Sciatic nerve (tissue), 2 donors: ENCODE measurements around the gene SNX27. TPM values are rescaled to one million over a fixed set of nuclear protein-coding genes. Genes with fewer than 3 reads are reported as not detected.

ENCODE experiments used
- ATAC-seq: fragments of 200-7000 bp; cut with Tn5 transposase; one replicate; pipeline ENCODE4 v1.9.1; 2020; ENCODE audit warnings: mild to moderate bottlenecking, moderate library complexity
- DNase-seq: peaks from one replicate; pipeline ENCODE4 v3.0.0-alpha.2; 2020; ENCODE audit warnings: low spot score
- intact Hi-C: fragments of 100-400 bp; cut with DNase I; formaldehyde crosslinking; loops from one replicate; pipeline ENCODE4 v1.14.2; 2022
- total RNA-seq: library from RNA; stranded (reverse); fragmentation: NEBNext Ultra II Directional; extraction: Animal tissue kit (Norgen Biotek cat#: 25700); gene quantifications from one replicate; pipeline ENCODE4 v1.2.1, GENCODE V29; 2021
- donor health status: DM: no; HTN: no; CAD: no.
- donor health status: DM: no; HTN: no; CAD: no.

Gene SNX27
- total RNA-seq: 60.4 TPM

DNA sequence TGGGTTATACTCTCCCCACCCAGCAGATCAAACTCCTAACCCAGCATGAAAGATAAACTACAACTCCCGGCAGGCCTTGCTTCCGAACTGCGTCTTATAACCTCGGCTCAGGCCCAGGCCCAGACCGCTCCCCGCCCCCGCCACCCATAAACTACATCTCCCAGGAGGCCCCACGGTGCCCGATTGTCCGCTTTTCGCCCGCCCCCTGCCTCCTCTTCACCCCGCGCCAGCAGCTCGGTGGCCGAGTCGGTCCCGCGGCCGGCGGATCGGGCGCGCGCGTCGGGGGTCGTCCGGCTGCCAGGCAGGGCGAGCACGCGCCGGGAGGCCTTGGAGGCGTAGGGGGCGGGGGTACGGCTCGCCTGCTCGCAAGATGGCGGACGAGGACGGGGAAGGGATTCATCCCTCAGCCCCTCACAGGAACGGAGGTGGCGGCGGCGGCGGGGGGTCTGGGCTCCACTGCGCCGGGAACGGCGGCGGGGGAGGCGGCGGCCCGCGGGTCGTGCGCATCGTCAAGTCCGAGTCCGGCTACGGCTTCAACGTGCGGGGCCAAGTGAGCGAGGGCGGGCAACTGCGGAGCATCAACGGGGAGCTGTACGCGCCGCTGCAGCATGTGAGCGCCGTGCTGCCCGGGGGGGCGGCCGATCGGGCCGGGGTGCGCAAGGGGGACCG lies at the start of gene SNX27:
SNX27 (plus strand) TSS at position 219 of the 669 bp plus-strand sequence; CDS start at position 371, 152 bp downstream.
- intact Hi-C loops: no loop called here
- DNase-seq (peak; percentile 94), ATAC-seq (peak; percentile 95)

DNA sequence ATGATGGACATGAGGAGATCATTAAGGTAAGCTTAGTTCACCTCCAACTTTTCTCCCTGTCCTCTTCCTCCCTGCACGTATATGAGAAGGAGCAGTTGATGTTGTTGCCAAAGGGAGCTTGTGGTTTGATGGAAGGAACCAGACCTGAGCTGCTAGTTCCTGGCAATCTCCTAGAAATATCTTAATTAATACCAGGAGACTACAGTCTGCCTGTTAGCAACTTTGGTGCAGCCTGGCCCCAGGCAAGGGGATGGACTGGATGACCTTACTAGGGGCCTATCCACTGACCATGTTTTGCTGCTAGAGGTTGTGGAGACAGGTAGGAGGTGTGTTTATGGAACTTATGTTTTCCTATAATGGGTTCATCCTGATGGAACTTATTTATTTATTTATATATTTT lies 49.2 kb upstream of the SNX27 start:
- ATAC-seq (no peak), DNase-seq (no peak)
- intact Hi-C loops: no loop called here

DNA sequence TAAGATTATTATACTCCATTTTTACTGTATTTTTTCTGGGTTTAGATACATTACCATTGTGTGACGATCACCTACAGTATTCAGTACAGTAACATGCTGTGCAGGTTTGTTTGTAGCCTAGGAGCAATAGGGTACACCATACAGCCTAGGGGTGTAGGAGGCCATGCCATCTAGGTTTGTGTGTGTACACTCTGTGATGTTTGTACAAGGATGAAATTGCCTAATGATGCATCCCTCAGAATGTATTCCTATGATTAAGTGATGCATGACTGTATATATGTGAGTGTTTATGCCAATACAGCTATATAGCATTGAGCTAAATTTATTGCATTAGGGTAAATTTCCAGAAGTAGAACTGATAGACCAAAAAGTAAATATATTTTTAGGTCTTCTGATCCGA lies 48.5 kb upstream of the SNX27 start:
- DNase-seq: no peak
- no peak for ATAC-seq
- intact Hi-C loops: no loop called here

DNA sequence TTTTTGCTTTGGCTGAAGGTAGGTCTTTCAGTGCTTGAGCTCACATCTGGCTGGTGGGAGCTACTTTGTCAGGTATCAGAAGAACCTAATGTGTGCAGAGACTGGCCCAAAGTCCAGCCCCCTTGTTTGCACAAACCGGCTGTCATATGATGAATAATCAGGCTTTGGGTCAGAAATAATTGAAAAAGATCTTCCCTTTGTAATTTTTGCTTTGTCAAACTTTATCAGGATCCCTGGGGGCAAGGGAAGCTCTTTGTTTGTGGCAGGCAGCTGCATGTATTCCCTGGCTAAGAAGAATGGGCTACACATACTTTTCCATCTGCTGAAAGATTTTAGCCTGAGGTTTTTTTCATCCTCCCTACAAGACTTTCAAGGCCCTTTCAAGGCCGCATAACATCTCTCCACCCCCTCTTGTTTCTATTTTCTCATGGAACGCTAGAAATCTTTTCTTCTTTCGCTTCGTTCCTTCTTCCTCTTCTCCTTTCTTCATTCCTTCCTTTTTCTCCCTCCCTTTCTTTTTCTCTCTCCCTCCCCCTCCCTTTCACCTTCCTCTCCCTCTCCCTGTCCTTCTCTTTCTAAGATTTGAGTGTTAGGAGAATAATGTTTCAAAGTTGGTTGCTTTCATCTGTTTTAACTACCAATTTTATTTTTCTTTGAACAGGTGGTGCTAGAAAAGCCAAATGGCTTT lies 46.2 kb upstream of the SNX27 start:
- no peak for DNase-seq
- no peak for ATAC-seq
- intact Hi-C loops: no loop called here

DNA sequence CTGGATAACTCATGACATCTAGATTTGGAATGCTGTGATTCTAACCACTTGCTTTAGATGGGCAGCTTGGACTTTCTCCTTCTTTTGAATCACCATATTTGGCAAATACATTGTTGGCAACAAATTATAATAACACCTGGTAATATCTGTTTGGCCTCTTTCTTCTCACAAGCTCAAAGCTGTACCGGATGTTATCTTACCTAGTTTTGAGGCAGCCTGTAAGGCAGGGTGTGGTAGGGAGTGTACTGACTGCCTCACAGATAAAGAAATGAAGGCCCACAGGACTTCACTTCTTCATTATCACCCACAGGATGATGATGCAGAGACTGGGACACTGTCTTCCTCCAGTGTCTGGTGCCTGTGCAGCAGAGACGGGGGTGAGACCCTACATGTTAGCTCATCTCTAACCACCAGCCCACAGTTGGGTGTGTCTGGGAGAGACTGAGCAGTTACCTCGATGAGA lies 43.2 kb upstream of the SNX27 start:
- DNase-seq: no peak
- ATAC-seq: no peak
- intact Hi-C loops: no loop called here

DNA sequence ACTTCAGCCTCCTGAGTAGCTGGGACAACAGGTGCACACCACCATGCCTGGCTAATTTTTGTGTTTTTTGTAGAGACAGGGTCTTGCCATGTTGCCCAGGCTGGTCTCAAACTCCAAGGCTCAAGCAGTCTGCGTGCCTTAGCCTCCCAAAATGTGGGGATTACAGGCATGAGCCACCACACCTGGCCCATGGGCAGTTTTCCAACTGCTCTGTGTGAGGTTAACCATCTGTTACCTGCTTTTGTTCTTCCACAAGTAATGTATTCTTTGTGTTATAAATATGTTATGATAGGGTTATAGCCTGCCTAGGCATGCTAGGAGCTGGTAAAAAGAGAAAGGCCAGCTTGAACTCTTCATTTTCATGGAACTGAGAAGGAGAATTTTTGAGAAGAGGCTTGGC lies 41.0 kb upstream of the SNX27 start:
- no peak for DNase-seq
- intact Hi-C loops: no loop called here
- no peak for ATAC-seq

DNA sequence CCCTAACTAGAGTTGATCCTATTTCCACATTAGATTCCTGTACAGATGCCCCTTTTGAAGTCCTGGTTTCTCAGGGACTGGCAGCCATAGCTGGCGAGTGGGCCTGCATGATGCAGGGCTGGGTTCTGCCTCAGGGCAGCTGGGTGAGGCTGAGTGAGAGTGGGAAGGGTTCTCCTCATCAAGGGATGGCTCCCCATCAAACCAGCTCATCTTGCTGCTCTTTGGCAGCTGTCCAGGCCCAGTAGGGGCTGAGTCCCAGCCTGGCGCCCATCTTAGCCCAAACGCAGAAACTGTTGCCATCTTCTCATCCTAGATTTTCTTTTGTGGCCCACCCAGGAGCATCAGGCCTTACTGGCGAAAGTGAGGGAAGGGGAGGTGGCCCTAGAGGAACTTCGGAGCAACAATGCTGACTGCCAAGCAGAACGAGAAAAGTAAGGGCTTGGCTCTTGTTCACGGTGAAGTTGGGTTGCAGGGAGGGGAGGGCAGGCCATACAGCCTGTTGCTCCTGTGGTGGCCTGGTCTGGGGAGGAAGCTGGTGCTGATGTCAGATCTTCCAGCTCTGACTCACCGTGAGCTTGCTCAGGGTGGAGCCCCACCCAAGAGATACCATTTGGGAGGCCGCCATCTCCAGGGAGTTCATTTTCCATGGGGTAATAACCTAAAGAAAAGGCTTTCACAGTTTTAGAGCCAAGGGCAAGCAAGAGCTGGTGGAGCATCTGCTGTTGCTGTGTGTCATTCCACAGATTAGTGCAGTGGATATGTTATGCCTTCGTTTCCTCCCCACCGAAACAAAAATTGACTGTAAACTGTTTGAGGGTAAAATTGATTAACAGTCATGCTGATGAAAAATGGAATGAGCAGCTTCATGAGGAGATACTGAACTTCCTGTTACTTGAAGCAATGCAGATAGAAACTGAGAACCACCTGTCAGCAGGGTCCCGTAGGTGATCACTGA lies 37.0 kb upstream of the SNX27 start:
- DNase-seq: no peak

DNA sequence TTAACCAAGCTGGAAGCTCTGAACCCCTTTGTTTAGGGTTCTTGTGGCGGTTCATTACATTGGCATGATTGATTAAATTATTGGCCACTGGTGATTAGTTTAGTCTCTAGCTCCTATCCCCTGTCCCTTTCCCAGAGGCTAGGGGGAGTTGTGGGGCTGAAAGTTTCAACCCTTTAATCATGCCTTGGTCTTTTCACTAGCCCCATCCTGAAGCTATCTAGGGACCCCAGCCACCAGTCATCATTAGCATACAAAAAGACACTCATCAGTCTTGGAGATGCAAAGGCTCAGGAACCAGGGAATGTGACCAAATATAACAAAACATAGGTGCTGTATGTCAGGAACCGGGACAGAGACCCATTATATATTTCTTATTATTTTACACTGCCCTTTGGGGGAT lies 34.7 kb upstream of the SNX27 start:
- DNase-seq (no peak), ATAC-seq (no peak)
- intact Hi-C loops: no loop called here

More for the DNA sequence above, 37.0 kb upstream of the SNX27 start:
- intact Hi-C loops: no loop called here
- no peak for ATAC-seq

DNA sequence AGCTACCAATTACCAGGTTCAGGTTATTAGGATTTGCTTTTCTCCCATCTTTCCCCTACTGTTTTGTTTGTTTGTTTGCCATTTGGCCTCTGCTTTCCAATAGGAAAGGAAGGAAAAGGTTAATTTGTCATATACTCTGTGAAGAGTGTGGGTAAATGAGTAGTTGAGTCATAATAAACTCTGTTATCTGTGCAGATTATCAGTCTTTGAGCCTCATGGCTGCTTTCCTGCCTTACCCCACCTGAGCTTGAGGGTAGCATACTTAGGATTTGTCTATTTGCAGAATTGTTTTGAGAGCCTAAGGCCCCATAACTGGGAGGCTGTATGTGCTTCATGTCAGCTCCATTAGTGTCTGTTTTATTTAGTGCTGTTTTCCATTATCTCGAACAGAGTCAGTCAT lies 32.9 kb upstream of the SNX27 start:
- DNase-seq (no peak), ATAC-seq (no peak)
- intact Hi-C loops: no loop called here

DNA sequence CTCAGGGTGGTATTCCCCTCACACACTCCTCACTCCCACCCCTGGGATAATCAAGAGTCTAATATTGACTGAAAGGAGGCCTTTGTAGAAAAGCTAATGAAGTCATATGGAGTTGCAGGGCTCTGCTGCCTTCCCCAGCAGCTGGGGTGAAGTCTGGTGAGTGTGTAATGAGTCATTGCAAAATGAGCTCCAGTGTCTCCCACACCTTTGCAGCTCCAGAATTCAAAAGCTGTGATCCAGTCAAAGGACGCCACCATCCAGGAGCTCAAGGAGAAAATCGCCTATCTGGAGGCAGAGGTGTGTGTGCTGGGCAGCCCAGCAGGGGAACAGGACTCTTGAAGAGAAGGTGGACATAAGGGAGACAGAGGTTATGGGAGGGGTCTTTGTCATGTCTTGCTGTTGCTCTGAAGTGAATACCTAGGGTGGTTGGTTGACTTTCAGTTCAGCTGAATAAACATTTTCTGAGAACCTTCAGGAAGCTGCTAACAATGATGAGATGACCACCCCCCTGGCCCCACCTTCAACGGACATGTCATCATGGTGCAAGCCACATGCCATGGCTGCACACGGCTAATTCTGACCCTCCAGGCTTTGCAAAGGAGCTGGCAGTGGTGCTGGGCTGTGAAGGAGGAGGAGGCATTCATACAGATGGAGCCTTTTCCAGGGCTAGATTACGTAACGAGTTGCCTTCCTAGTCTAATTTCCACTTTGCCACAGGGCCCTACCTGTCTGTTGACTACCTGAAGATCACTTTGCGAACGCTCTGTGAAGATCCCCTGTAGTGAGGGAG lies 32.2 kb upstream of the SNX27 start:
- intact Hi-C loops: no loop called here
- no peak for ATAC-seq

DNA sequence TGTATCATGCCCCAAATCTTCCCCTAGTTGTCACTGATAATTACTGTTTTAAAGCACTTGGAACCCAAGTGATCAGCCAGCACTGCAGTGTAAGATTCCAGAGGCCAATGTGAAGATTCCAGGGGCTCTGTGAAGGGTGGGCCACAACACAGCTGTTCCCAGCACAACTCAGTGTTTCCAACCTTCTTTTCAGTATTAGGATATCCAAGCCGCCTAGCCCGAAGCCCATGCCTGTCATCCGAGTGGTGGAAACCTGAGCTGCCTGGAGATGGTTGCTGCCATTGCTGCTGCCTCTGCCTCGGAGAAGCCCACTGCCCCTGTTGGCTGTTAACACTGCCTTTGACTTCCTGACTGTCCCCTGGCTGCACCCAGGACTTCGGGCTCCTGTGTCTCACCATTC lies 30.4 kb upstream of the SNX27 start:
- ATAC-seq (no peak), DNase-seq (no peak)
- intact Hi-C loops: no loop called here

More for the DNA sequence above, 32.2 kb upstream of the SNX27 start:
- no peak for DNase-seq

DNA sequence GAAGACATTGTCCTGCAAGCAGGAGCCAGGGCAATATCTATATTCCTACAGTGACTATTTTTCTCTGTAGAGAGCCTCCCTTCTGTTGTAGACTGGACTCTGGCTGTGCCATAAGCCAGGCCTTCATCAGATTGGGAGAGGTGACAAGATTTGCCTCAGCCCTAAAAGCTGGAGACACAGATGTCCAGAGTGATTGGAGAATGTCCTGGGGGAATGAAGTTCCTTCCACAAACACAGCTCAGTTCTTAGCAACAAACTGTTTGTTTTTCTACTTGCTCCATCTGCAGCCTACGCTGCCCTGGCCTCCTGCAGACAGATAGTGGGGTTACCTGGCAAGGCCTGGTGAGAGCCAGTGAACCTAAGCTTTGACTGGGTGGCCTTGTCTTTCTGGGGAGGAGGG lies 29.9 kb upstream of the SNX27 start:
- DNase-seq (no peak), ATAC-seq (peak; percentile 77)
- intact Hi-C loops: no loop called here

DNA sequence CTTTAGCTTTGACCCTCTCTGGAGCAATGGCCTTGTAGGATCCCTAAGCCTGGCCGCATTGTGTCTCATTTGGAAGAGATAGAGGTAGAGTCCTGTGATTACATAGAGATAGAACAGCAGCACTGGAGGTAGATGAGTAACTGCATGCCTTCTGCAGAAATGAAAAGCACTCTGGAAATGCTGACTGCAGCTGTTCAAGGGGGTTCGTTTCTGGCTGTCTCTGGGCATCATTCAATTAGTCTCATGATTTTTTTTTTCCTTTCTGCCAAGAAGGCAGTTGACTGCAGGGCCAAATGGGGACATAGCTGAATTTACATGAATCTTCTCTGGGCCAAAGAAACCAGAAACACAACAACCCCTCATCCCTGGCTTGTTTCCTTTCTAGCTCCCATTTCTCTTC lies 28.1 kb upstream of the SNX27 start:
- DNase-seq: no peak
- ATAC-seq: no peak
- intact Hi-C loops: no loop called here

DNA sequence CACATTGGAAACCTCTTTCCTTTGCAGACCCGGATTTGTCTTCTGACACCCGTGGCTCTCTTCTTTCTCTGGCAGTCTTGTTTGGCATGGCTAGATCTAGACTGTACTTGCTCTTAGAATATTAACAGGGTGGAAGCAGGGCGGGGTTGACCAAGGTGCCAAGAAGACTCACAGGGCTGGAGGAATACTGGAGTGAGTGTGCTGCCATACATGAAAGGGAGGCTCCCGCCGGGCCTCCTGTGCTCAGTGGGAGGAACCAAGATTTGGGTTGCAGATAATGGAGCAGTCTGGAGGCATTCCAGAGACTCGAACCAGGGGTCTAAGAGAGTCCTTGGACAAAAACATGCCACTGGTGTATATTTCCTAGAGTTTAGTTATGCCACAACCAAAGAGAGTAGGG lies 27.6 kb upstream of the SNX27 start:
- intact Hi-C loops: no loop called here
- ATAC-seq: no peak
- no peak for DNase-seq

DNA sequence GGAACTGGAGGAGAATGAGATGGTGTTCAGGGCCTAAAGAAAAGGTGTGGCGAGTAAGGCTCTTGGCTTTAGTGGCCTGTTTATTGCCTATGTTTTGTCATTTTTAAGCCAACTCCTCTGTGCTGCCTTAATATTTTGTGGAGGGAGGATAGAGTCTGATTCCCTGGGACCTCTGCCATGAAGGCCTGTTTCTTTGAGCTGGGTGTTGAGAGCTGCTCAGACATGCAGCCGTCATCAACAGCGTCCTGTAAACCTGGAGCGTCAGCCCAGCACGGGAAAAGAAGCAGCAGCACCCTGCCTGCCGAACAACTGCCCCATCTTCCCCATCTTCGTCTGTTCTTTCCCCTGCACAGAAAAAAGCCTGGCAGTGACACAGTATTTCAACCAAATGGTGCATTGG lies 27.1 kb upstream of the SNX27 start:
- intact Hi-C loops: no loop called here
- ATAC-seq (no peak), DNase-seq (no peak)

DNA sequence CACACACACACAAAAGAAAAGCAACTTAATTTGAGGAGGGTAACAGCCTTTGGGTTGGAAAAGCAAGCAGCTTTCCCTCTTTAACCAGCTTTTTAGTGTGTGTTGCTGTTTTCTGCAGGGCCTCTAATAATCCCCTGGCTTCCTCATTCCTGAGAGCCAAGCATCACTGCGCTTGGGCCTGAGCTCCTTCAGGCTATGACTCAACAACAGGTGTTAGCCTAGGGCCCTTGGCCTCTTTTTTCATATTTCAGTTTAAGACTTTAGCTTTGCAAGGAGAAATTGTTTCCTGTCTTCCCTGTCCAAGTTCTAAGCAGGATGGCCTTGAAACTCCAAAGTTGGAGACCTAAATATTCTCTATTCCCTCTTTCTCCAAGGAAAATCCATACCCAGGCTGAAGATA lies 26.2 kb upstream of the SNX27 start:
- DNase-seq: no peak
- intact Hi-C loops: no loop called here
- no peak for ATAC-seq

DNA sequence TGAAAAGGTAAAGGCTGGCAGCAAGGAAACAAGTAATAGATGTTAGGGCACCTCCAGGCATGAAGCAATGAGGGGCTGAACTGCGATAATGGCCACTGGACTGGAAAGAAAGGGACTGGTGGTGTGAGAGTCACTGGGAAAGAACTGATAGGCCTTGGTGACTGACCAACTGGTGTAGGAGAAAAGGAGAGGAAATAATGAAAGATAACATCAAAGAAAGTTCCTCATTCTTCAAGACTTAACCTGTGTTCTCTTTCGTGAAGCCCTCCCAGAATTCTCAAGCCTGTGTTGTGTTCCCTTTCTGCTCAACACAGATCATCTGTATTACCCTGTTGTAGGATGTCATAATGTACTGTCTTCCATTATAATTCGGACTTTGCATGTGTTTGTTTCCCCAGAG lies 20.9 kb upstream of the SNX27 start:
- intact Hi-C loops: loop anchor here (10.0 kb wide), 1 partner anchor 144 kb away; no protein-coding TSS in a partner anchor
- ATAC-seq: no peak
- DNase-seq: no peak

DNA sequence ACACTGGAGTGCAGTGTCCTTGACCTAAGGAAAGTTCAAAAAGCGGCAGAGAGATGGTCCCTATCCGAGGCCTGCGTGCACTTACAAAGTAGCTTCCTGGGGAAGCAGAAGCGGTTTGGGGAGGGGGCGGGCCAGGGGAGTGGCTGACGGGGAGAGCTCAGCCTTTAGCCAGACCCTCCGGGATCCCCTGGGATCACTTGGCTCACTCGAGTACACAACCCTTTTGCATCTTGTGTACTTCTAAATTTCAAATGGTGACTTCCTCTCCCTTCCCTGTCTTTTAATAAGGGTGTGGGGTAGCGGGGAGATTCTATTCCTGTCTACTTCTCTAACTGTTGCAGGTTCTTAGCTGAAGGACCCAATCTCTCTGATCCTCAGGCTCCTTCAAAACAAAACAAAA lies 18.1 kb upstream of the SNX27 start:
- DNase-seq (no peak), ATAC-seq (no peak)
- intact Hi-C loops: loop anchor here (10.0 kb wide), 1 partner anchor 141 kb away; no protein-coding TSS in a partner anchor

DNA sequence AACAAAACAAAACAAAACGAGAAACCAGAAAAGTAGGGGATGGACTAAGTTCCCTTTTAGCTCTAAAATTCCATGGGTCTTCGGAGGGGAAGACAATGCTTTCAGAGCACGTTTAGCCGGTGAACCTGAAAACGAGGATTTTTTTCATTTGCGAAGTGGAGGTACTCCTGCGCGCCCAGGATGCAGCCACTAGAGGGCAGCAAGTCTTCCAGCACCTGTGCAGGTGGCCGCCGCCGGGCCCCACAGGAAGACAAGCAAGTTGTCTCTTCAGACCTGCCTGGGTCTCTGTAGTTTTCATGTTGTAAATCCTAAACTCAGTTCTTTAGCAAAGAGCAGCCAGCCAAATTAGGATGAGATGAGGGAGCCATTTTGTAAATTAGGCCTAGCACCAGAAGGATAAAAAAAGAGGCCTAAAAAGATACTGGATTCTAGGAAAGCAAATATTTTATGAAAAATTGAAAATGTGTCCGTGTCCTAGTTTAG lies 17.7 kb upstream of the SNX27 start:
- intact Hi-C loops: loop anchor here (10.0 kb wide), 1 partner anchor 141 kb away; no protein-coding TSS in a partner anchor
- DNase-seq: peak; percentile 86
- ATAC-seq: peak; percentile 76
